ENCODE measurements around the gene GIMAP2.
A peak's percentile ranks its signal among the peaks of the same experiment; 100 is the strongest.
"Not testable (repeated sequence)": the region's sequence is repeated elsewhere in the genome, so short reads cannot be mapped to it uniquely, and the experiment has no call there.

Gene GIMAP2

GRCh38 chr7:150685219-150686029 lies at the start of gene GIMAP2:
Gene GIMAP2 (plus strand): TSS chr7:150685706. CDS start chr7:150687060, 1,354 bp downstream.
- DNase-seq = no peak

- DNase-seq = no peak
Measured at GRCh38 chr7:150641854-150642253, 43.7 kb upstream of the GIMAP2 start.

GRCh38 chr7:150642926-150643325 lies 42.6 kb upstream of the GIMAP2 start:
- no peak for DNase-seq

- DNase-seq = no peak
Measured at GRCh38 chr7:150645259-150646020, 40.1 kb upstream of the GIMAP2 start.

- no peak for DNase-seq
Measured at GRCh38 chr7:150648353-150649079, 37.0 kb upstream of the GIMAP2 start.

- no peak for DNase-seq
Measured at GRCh38 chr7:150649080-150649385, 36.5 kb upstream of the GIMAP2 start.

- no peak for DNase-seq
Measured at GRCh38 chr7:150654692-150655091, 30.8 kb upstream of the GIMAP2 start.

- DNase-seq = no peak
Measured at GRCh38 chr7:150656047-150656446, 29.5 kb upstream of the GIMAP2 start.

GRCh38 chr7:150657526-150657925 lies 28.0 kb upstream of the GIMAP2 start:
- DNase-seq = no peak

- no peak for DNase-seq
Measured at GRCh38 chr7:150660939-150661613, 24.4 kb upstream of the GIMAP2 start.

GRCh38 chr7:150662821-150663220 lies 22.7 kb upstream of the GIMAP2 start:
- DNase-seq = not testable (repeated sequence)

- DNase-seq = no peak
Measured at GRCh38 chr7:150663802-150664494, 21.6 kb upstream of the GIMAP2 start.

- no peak for DNase-seq
Measured at GRCh38 chr7:150665089-150665748, 20.3 kb upstream of the GIMAP2 start.

- DNase-seq = no peak
Measured at GRCh38 chr7:150665896-150666295, 19.6 kb upstream of the GIMAP2 start.

GRCh38 chr7:150666412-150666811 lies 19.1 kb upstream of the GIMAP2 start:
- no peak for DNase-seq

- DNase-seq = peak in 1 of 2 donors; percentile 37
Measured at GRCh38 chr7:150668472-150668911, 17.0 kb upstream of the GIMAP2 start.

- no peak for DNase-seq
Measured at GRCh38 chr7:150668977-150669376, 16.5 kb upstream of the GIMAP2 start.

- DNase-seq = not testable (repeated sequence)
Measured at GRCh38 chr7:150671798-150672585, 13.5 kb upstream of the GIMAP2 start.

- no peak for DNase-seq
Measured at GRCh38 chr7:150675714-150676113, 9.8 kb upstream of the GIMAP2 start.

GRCh38 chr7:150676276-150676675 lies 9.2 kb upstream of the GIMAP2 start:
- DNase-seq = not testable (repeated sequence)

GRCh38 chr7:150676854-150677253 lies 8.7 kb upstream of the GIMAP2 start:
- DNase-seq = not testable (repeated sequence)
